Measurements from ENCODE around the gene PLXNA2.

The PLXNA2 gene

DNA sequence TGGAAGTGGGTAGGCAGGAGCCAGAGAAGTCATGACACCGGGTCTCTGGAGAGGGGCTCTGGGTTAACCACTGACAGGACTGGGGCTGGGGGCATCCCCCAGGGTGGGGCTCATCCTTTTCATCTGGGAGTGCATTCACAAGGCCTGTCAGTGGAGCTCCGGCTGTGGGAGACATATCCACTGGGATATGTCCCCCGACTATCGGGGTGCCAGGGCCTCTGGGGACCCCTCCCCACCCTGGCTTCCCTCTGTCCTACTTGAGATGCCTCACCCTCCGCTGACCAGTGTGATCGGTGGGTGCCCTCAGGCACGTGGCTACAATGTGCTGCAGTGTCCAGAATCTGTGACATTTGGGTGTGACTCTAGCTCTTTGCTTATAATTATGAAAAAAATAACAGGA, 240.9 kb downstream of the PLXNA2 start:
- DNase-seq (ENCODE audit: extremely low read depth in 1 of 2, low read depth in 1 of 2), result no peak

DNA sequence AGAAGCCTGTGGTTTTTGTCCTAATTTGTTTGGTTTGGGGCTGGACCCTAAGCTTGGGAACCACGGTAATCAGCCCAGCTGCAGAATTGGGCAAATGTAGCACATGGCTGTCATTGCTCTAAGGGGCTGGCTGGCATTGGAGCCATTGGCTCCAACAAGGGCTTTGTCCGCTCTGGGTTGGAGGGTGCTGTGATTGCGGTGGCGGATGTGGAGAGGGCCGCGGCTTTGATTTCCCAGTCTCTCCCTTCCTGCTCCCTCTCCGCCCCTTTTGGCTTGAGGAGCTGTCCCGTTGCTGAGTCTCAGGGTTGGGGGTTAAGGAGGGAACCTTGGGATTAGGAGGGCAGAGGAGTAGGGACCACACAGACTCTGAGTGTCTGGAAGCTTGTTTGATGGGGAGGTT, 241.5 kb downstream of the PLXNA2 start:
- no peak for DNase-seq (ENCODE audit: extremely low read depth in 1 of 2, low read depth in 1 of 2)

DNA sequence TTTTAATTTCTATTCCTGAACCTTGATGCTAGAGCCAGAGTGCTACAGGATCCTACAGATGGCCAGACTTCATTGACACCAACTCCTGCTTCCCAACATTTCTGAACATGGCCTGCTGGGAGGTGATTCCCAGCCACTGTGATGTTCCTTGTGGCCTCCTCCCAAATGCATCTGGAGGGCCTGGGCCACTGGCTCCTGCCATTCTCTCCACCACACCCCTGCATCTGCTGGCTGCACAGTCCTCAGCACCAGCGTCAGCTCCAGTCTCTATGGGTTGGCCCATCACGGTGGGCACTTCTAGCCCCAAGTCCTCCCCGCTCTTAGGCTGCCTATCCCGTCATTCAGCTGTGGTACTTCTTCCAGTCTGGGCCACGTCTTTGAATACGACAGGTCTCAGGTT, 242.1 kb downstream of the PLXNA2 start:
- no peak for DNase-seq (ENCODE audit: extremely low read depth in 1 of 2, low read depth in 1 of 2)

DNA sequence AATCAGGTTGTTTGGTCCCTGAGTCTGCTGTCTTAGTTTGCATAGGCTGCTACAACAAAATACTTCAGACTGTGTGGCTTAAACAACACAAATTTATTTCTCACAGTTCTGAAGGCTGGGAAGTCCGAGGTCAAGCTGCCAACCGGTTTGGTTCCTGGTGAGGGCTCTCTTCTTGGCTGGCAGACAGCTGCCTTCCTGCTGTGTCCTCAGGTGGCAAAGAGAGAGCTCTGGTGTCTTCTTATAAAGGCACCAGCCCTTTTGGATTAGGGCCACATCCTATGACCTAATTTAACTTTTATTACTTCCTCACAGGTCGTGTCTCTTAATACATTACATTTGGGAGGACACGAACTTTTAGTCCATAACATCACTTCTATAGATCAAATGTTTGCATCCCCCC, 243.7 kb downstream of the PLXNA2 start:
- DNase-seq (ENCODE audit: extremely low read depth in 1 of 2, low read depth in 1 of 2), result no peak

- no peak for DNase-seq (ENCODE audit: extremely low read depth in 1 of 2, low read depth in 1 of 2)
Observed at GRCh38 chr1:207999972-208000371, 244.2 kb downstream of the PLXNA2 start.

GRCh38 chr1:207999274-207999915, 244.8 kb downstream of the PLXNA2 start:
- DNase-seq (ENCODE audit: extremely low read depth in 1 of 2, low read depth in 1 of 2), result no peak

DNA sequence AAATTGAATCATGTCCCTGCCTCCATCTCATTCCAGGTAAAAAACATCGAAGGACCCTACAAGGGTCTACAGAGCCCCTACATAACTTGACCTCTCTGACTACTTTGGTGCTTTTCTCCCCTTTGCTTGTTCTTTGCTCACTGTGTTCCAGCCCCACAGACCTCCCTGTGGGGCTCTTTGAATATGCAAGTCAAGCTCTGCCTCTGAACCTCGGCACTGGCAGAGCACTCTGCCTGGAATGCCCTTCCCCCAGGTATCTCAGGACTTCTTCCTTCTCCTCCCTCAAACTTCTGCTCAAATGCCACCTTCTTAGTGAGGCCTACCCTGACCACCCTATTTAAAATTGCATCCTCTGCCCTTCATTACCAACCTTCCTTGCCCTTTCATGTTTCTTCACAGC, 245.5 kb downstream of the PLXNA2 start:
- no peak for DNase-seq (ENCODE audit: extremely low read depth in 1 of 2, low read depth in 1 of 2)

DNA sequence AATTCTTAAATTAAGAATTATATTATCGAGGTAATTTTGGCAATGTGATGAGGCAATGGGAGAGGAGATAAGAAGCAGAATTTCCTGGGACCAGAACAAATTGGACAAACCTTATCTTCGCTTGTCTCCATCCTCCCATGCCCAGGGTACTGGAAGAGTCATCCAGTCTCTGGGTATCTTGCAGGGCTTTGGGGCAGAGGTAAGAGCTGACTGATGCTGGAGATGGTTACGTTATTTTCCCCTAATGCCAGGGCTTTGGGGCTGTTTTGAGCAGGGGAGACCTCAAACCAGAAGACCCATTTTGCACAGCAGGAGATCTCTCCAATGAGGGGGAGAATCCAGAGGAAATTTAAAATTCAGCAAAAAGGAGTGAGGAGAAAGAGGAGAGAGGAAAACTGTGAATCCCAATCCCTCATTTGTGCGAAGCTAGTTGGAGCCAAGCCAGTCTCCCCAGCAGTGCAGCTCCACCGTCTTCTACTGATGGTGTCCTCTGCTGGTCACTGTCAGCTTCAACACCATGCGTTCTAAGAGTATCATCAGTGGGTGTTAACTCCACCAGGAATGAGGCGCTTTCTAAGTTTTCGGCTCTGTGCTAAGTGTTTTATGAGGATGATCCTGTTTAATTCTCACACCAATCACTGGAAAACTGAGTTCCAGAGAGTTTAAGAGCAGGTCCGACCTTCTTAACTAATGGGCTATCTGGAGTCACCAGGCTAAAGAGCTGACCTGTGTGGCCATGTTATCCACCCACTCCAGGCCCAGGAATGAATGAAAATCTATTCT, 246.5 kb downstream of the PLXNA2 start:
- peak in 1 of 2 donors; percentile 12 for DNase-seq (ENCODE audit: extremely low read depth in 1 of 2, low read depth in 1 of 2)

GRCh38 chr1:207996636-207997035, 247.5 kb downstream of the PLXNA2 start:
- DNase-seq (ENCODE audit: extremely low read depth in 1 of 2, low read depth in 1 of 2), result no peak

DNA sequence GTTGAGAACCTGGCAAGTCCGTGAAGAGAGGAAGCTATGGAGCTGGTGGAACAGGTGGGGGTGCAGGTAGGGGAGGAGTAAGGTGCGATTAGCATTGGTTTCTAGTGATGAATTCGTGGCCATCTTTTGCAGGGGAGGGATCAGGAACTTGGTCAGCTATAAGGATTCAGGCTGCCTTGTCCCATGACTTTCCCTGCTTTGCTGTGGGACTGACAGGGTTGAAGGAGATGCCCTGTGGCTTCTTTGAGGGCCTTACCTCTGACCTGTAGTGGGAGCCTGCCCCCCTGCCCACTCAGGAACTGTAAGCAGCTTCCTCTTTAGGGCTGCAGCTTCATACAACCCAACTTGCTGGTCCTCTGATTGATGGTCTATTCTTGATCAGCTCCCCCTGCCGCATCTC, 248.6 kb downstream of the PLXNA2 start:
- no peak for DNase-seq (ENCODE audit: extremely low read depth in 1 of 2, low read depth in 1 of 2)

DNA sequence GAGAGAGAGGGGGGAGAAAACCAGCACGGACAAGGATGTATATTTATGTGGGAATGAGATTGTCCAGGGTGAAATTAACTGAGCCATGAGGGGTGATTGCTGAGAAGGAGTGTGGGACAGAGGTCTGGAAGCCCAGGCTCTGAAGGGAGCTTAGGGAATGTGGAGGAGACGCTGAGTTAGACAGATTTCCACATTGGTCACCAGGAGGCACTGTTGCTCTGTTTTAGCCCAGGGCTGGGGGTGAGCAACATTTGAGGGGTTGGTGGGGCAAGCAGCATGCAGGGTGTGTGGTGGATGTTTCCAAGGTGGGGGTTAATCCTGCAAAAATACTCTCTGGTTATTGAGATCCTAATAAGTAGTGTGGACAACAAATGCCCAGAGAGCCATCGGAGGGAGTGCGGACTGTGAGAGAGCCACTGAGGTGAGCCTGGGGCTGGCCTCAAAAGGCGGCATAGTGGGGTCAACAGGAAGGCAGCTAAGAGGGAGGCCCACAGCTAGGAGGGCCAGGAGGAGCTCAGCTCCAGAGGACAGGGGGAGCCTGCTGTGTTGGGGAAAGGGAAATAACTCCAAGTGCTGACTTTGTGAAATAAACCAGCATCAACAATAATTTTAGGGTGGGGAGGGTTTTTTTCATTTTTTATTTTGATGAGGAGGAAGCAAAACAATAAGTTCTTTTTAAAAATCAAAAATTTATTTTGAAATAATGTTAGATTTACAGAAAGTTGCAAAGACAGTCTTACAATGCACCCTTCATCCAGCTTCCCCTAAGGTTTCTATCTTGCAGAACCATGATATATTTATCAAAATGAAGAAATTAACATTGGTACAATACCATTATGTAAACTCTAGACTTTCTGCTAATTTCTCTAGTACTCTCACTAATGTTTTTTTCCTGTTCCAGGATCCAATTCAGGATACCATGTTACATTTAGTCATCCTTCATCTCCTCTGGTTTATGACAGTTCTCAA, 250.4 kb downstream of the PLXNA2 start:
- no peak for DNase-seq (ENCODE audit: extremely low read depth in 1 of 2, low read depth in 1 of 2)

DNA sequence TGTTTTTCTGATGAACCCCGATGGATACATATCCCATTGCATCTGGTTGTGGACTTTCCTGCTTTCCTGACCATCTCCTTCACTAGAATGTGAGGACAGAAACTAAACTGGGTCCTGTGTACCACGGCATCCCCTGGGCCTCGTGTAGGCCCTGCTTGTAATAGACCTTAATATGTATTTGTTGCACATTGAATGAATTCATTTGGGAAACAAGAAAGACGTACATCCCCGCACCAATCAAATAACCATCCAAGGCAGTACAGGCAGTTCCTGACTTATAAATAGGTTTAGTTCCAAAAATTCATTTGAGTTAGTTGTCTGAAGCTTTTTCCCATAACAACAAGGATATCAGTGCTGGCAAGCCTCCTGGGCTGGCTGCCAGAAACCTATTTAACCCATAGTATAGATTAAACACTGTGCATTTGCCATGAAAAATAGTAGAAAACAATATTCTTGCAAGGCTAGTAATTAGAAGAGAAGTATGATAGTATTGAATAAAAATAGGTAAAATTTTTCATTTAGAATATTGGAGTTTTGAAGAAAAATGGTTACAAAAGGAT, 251.4 kb downstream of the PLXNA2 start:
- no peak for DNase-seq (ENCODE audit: extremely low read depth in 1 of 2, low read depth in 1 of 2)

DNA sequence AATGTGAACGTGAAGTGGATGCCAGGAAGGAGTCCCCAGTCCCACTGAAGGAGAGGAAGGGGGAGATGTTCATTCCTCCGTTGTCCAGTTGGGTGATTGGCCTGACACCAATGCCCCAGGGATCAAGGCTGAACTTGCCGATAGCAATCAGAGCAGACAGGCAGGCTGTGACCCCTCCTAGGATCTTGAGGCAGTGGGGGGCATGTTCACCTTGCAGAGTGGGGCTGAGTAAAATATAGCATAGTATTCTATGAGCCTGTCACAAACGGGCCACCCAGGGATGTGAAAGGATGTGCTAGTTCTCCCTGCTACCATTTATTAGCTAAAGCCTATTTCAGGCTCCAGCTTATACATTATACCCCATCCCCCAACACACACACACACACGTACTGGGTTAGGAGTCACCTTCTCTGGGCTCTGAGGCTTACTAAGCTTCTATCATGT, 252.6 kb downstream of the PLXNA2 start:
- DNase-seq (ENCODE audit: extremely low read depth in 1 of 2, low read depth in 1 of 2), result no peak

DNA sequence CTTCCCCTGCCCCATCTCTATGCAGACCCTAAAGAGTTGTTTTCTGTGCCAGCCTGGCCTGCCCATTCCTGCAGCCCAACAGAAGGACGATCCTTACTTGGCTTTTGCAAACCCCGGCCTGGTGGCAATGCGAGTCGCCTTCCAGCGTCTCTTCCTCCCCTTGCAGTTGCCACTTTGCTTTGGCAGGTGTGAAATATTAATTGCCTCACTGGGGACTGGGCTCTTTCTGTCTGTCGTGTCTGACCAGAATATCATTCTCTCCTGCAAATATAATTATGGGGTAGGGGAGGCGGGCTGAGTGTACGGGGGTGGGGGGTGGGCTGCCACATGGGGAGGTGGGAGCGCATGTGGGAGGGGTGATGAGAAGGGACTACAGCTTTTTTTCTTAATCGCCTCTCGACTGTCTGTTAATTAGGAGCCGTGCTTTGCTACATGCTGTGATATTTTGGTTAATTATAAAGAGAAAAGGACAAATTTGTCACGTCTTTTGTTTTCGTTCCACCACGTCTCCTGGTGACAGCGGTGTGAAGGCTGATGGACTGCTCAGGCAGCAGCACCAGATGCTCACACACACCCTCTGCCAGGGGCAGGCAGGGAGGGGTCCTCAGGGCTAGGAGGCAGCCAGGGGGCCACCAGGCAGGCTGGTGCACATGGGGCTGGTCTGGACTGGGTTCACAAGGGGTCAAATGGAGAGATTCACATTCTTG, 253.2 kb downstream of the PLXNA2 start:
- no peak for DNase-seq (ENCODE audit: extremely low read depth in 1 of 2, low read depth in 1 of 2)

DNA sequence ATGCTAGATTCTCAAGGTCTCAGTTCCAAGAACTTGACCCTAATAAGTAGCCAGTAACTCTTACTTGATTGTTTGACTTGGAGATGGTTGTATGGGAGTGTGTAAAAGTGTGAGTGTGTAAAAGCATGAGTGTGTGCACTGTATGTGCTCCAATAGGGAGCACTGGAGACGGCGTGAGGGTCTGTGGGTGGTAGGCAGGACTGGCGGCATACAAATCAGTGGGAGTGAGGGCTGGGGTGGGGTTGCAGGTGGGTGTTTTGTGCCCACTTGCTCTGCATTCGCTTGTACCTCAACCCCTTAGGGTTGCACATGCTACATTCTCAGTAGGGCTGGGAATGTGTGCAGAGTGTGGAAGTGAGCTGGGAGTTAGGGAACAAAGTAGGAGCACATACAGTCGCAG, 253.7 kb downstream of the PLXNA2 start:
- no peak for DNase-seq (ENCODE audit: extremely low read depth in 1 of 2, low read depth in 1 of 2)

DNA sequence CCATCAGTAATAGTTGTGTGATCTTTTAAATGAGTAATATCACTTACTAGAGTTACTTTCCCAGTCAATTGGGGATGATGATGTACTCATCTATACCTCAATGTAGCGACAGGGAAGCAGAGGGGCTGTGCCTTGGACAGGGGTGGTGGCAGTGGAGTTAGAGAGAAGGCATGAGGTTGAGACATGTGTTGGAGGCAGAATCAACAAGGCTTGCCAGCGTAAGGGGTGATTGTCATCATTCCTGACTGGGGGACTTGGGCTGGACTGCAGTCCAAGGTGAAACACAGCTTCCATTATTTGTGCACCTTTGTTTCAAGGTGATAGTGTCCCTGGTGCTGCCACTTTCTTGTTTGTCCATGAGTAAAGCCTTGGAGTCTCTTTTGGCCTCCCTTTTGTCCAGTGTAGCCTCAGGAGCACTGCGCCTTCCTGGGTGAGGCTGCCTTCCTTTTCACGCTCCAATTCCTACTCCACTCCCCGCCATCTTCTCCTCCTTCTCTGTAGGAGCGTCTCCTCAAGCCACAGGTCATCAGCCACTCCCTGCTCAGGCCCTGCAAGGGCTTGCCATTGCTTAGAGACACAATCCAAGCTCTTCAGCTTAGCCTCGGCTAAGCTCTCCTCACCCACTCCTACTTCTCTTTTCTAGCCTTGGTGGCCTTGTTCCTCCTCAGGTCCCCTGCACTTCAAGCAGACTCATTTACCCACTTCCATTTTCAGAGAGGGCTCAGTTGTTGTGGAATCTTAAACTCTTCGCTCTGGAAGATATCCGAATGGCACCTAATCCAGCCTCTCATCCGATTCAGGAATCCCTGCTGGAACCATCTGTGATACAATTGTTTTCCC, 255.6 kb downstream of the PLXNA2 start:
- no peak for DNase-seq (ENCODE audit: extremely low read depth in 1 of 2, low read depth in 1 of 2)

- no peak for DNase-seq (ENCODE audit: extremely low read depth in 1 of 2, low read depth in 1 of 2)
Observed at GRCh38 chr1:207987164-207987563, 257.0 kb downstream of the PLXNA2 start.

- no peak for DNase-seq (ENCODE audit: extremely low read depth in 1 of 2, low read depth in 1 of 2)
Observed at GRCh38 chr1:207985996-207986395, 258.2 kb downstream of the PLXNA2 start.

GRCh38 chr1:207984831-207985572, 259.2 kb downstream of the PLXNA2 start:
- DNase-seq (ENCODE audit: extremely low read depth in 1 of 2, low read depth in 1 of 2), result no peak
